Measurements from ENCODE around the gene YPEL1.
"Not testable (repeated sequence)": the region's sequence is repeated elsewhere in the genome, so short reads cannot be mapped to it uniquely, and the experiment has no call there.

The YPEL1 gene

GRCh38 chr22:21720191-21720859 is 15.3 kb downstream of the YPEL1 start:
- not testable (repeated sequence) for DNase-seq

GRCh38 chr22:21719024-21719423 is 16.6 kb downstream of the YPEL1 start:
- no peak for DNase-seq

DNA sequence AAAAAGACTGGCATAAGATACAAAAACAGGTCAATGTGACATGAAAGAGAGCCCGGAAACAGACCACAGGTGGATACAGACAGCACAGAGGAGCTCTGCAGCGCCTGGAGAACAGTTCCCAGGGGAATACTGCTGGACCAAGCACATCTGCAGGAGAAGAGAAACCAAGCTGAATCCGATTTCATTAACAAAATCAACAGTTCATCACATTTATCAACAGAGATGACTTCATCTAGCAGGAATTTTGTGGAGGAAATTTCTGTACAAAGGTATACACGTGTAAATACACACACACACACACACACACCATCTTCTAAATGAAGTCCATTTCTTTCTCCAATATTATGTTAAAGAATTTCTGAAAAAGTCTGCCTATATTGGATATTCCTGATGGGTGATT is 17.1 kb downstream of the YPEL1 start:
- DNase-seq = no peak

DNA sequence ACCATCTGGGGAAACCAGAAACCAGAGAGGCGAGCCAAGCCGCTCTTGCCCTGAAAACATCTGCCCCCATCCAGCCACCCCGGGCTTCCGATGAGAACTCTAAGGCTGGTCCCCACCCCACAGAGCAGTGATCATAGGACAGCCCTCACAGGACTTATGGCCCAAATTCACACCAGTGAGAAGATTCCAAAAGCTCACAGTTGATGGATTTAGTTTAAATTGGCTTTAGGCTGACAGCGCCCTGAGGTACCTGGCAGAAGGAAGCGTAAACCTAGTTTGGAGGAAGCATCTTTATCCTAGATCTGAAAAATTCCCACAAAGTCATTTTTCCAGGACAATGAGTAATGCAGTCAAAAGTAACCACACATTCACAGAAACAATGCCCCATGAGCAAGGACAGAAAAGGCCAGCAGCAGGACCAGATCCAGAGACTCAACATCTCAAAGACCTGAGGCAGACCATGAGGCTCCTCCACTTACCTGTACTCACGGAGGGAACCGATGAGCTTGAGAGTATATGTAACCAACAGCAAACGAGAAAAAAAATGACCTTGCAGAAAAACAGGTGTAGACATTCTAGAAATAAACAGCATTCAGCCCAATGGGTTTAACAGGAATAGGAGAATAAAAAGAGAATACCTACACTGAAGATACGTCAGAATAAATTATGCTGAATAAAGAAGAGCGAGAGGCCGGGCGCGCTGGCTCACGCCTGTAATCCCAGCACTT is 19.0 kb downstream of the YPEL1 start:
- DNase-seq = not testable (repeated sequence)

- no peak for DNase-seq
These were observed 20.8 kb downstream of the YPEL1 start for GRCh38 chr22:21714786-21715185.

- no peak for DNase-seq
These were observed 21.4 kb downstream of the YPEL1 start for GRCh38 chr22:21714059-21714770.

DNA sequence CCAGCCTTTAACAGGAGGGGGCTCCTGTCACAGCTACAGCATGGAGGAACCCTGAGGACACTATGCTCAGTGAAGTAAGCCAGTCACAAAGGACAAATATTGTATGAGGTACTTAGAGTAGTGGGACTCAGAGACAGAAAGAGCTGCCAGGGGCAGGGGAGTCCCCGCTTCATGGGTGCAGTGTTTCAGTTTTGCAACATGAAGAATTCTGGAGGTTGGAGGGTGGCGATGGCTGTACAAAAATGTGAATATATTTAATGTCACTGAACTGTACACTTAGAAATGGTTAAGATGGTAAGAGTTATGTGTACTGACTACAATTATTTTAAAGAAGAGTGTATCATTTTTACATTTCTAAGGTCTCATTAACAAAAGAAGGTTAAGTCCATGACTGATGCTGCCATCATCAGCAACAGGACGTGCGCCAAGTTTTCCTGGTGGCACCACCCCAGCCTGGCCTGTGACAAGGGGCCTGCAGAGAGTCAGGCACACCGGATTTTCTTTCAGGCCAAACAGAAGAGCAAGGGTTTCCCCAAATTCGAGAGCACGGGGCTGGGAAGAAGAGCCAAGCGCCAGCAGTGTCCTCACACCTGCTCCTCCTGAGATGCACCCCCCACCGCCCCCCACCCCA is 22.1 kb downstream of the YPEL1 start:
- no peak for DNase-seq

- peak; percentile 54 to 61 for DNase-seq
These were observed 22.7 kb downstream of the YPEL1 start for GRCh38 chr22:21712751-21713427.

- DNase-seq = no peak
These were observed 23.7 kb downstream of the YPEL1 start for GRCh38 chr22:21711851-21712250.

- DNase-seq = no peak
These were observed 25.4 kb downstream of the YPEL1 start for GRCh38 chr22:21710156-21710555.

- no peak for DNase-seq
These were observed 25.9 kb downstream of the YPEL1 start for GRCh38 chr22:21709688-21710087.

- no peak for DNase-seq
These were observed 26.6 kb downstream of the YPEL1 start for GRCh38 chr22:21708960-21709359.

DNA sequence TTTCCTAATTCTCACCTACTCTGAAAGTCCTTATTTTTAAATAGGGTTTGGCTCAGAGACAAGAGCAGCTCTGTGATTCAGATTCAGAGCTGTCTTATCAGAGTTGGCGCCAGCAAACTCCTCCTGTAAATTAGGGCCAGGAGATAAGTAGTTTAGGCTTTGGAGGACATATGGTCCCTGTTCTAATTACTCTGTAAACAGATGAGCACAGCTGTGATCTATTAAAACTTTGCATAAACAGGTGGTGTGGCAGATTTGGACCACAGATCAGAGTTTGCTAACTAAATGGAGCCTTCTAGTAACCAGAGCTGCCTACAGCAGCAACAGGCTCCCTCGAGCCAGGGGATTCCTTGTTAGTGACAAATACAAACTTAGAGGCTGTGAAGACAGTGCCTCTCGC is 27.9 kb downstream of the YPEL1 start:
- no peak for DNase-seq

GRCh38 chr22:21703684-21704316 is 31.8 kb downstream of the YPEL1 start:
- DNase-seq = no peak

DNA sequence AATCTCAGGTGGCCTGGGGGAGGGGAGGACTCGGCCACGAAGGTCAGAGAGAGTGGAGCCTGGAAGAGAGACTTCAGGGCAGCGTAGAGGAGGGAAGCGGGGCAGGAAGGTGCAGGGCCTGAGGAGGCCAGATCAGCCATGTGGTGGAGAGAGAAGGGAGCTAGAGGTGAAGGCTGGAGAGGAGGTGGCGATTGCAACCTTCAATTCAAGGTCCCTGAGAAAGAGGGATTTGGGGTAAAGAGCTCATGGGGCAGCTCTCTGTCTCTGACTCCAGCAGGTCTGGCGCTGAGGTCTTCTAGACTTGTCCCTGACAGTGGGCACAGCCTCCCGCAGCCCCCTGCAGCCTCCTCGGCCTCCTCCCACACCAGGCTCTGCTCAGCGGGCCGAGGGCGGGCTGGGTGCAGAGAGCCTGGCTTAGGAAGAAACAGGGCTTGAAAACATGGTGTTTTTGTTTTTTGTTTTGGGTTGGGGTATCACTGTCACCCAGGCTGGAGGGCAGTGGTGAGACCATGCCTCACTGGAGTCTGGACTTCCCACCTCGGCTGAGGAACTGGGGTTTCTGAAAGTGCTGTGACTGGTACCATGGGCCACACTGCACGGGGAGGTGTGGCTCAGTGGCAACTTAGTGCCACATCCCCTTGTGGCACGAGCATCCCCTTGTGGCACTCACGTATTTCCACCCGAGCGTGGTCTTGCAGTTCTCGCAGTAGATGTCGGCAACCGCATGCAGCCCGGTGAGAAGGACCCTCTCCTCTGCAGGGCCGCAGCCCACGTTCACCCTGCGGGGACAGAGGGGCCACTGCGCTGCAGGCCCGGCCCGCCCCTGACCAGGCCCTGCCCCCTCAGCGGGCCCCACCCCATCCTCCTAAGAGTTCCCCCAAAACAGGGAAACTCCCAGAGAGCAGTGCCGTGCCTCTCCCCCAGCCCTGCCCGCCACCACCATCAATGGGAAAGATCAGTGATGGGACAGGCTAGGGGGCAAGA is 32.6 kb downstream of the YPEL1 start:
- no peak for DNase-seq

- no peak for DNase-seq
These were observed 33.5 kb downstream of the YPEL1 start for GRCh38 chr22:21702094-21702493.

DNA sequence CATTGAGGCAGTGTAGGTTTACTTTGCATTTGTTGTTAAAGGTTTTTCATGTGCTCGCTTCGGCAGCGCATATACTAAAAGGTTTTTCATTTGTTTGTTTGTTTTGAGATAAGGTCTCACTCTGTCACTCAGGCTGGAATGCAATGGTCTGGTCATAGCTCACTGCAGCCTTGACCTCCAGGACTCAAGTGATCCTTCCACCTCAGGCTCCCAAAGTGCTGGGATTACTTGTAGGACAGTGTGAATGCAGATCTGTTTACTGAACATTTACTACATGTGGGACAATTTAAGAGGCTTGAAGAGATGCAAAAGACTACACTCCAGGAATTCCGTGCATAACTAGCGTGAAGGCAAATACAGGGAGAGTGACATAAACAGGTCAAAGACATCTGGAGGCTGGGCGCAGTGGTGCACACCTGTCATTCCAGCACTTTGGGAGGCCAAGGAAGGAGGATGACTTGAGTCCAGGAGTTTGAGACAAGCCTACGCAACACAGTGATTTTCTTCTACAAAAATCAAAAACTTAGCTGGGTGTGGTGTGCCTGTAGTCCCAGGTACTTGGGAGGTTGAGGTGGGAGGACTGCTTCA is 34.1 kb downstream of the YPEL1 start:
- DNase-seq = no peak

DNA sequence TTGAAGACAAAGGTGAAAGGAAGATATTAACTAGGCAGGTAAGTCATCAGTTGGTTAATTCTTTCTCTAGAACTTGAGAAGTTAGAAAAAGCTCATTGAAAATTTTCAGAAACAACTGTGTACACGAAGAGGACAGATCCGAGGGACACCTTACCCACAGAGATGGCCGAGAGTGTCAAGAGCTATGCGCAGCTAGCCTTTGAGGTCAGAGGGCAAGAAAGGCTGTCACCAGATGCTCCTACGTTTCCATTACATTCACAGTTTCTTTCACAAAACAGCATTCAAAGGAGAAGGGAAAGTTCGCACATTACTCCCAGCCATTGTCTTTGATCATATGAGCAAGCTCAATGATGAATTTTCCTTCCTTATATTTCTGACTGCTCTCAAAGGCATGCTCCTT is 34.8 kb downstream of the YPEL1 start:
- DNase-seq = no peak

DNA sequence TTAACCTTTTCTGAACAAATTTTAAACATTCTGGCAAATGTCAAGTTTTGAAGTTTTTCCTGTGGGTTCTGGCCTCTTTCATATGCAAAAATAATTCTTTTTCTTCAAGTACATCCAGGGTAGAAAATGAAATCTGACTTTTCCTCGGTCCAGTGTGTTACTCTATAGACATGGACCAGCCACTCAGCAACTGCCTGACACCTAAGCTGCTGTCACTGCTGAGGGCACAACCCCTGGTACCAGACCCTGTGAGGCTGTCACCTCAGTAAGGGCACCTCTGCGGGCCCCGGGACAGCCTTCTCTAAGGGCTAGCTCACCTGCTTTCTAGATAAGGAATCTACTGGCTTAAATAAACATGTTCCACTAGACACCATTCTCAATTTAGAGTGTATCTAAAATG is 36.0 kb downstream of the YPEL1 start:
- DNase-seq = no peak

DNA sequence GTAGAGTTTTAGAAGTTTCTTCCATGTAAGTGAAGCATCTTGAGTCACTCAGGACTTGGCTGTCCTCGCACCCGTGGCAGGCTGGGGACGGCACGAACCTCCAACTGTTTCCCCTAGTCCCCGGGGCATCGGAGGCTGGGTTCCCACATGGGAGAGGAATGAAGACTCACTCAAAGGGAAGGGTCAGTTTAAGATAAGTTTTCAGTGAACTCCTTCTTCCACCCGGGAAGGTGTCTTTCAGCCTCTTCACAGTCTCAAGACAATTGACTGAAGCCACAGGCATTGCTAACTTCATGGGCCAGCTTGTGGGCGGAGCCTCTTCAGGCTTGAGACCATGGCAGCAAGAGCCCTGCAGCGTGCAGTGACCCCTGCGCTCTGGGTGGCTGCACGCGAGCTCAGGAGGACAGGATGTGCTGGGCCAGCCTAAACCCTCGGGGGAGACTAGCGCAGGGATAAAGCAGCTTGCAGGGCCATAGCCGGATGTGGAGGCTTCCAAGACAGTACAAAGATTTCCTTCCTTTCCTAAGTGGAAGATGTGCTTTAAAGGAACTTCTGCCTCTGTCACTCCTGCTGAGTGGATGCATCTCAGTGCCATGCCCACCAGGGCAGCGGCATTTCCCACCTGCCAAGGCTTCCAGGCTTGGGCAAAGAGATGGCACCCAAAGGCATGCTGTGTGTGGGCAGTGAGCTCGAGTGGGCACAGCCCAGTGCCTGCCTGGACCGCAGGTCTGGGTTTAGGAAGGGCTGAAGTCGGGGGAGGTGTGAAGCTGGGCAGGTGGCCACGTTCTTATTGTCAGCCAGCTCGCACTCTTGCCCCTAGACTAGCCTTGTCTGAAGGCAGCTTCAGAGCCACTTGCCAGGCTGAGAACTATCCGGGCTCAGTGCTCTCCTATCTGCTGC is 36.9 kb downstream of the YPEL1 start:
- DNase-seq = no peak
